Keratinocyte (primary cell): Measurements from ENCODE around the gene CELSR1.

Experiments
- EZH2 ChIP-seq: IDR thresholded peaks from one replicate; pipeline ENCODE4 v1.6.1; 2012; ENCODE audit warnings: inconsistent platforms, mild to moderate bottlenecking, low read length, moderate library complexity
- TF ChIP-seq, protein P1 (sequence below), 3 experiments: IDR thresholded peaks in 1 of 3; conservative IDR thresholded peaks in 1 of 3; optimal IDR thresholded peaks in 1 of 3; 2 replicates in 2 of 3; 3 replicates in 1 of 3; pipeline versions ENCODE3 to v1.5.1; 2011; ENCODE audit warnings: low read length in 3 of 3, mild to moderate bottlenecking in 3 of 3, moderate library complexity in 2 of 3, control low read depth in 1 of 3, inconsistent platforms in 1 of 3; ENCODE audit not compliant: insufficient read depth in 2 of 3; ENCODE audit errors: extremely low read depth in 1 of 3

DNA sequence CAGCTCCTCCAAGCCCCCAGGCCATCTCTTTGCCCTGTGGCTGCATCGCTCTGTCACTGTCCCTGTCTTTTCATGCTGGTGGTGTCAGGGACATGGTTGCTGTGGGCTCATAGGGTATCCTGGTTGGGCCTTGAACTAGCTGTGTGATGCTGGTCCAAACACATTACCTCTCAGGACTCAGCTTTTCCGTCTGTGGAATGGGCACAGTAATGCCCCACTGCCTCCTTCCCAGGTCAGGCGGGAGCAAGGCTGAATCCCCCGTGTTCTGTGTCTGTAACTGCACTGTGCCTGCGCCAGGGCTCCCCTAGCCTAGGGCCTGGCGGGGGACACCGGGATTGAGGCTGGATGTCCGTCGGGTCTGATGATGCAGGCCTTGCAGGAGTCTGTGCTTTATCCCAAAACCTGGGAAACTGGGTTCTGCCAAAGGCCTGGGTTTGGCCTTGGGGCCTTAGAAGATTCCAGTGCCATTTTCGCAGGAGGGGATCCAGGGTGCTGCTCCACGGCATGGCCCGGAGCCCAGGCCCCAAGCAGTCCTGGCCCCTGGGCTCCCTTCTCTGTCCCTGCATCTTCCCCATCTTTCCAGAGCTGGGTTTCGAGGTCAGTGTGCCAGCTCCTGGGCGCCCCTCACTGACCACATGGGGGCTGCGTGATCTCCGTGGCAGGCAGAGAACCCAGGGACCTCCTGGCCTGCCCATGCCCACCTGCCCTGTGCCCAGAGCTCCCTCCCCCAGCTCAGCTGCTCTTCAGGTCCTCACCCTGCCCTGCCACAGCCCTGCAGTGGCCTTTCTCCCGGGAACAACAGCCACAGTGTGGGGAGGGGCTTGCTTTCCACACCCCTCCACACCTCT is 32.7 kb upstream of the CELSR1 start:
- no peak for TF ChIP-seq EZH2
- TF ChIP-seq, protein P1, sequence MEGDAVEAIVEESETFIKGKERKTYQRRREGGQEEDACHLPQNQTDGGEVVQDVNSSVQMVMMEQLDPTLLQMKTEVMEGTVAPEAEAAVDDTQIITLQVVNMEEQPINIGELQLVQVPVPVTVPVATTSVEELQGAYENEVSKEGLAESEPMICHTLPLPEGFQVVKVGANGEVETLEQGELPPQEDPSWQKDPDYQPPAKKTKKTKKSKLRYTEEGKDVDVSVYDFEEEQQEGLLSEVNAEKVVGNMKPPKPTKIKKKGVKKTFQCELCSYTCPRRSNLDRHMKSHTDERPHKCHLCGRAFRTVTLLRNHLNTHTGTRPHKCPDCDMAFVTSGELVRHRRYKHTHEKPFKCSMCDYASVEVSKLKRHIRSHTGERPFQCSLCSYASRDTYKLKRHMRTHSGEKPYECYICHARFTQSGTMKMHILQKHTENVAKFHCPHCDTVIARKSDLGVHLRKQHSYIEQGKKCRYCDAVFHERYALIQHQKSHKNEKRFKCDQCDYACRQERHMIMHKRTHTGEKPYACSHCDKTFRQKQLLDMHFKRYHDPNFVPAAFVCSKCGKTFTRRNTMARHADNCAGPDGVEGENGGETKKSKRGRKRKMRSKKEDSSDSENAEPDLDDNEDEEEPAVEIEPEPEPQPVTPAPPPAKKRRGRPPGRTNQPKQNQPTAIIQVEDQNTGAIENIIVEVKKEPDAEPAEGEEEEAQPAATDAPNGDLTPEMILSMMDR (optimal IDR thresholded peaks at IDR 0.05 in 1 of 3, IDR thresholded peaks at IDR 0.05 in 1 of 3, conservative IDR thresholded peaks at IDR 0.05 in 1 of 3; ENCODE audit: extremely low read depth in 1 of 3, insufficient read depth in 2 of 3, low read length in 3 of 3) = no peak
